ENCODE data around the gene CFAP45. TPM values are rescaled to one million over a fixed set of nuclear protein-coding genes. Genes with fewer than 3 reads are reported as not detected.

The CFAP45 gene
- total RNA-seq, 3 donors from 2014 or later (not counting 1 experiment from before 2014, with no cell fraction given): 1.3 to 5.0 (median 1.6) TPM

DNA sequence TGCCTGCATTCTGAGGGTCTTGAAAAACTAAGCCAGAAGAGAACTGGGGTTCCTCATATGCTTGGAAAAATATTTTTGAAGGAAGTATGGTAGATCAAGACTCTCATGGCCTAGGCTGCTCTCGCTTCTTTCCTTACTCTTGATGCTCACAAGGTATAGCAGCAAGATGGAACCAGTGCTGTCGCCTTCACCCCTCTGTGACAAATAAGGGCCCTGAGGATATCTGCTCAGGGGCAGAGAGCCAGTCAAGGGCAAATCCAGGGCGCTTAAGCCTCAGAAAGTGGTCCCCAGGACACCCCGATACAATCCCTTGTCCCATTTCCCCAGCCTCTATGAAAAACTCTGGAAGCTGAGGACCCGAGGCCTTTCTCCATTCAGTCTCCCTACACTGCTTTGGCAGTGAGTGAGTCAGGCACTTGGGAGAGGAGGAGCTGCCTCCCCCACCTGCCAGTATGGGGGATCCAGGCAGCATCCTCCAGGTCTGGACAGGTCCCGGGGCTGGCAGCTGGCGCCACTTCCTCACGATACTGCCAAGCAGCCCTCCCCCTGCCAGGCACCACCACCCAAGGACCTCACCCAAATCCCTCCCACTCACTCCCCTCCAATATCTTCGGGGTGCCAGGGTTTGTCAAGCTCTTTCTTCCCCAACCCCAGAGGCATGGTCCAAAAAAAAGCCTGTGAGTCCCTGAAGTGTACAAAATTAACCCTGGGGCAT, 44.1 kb upstream of the CFAP45 start:
- H3K27ac Mint-ChIP-seq: no peak overlapping the region
- Histone ChIP-seq H3K27me3 (ENCODE audit: control insufficient read depth, insufficient read depth, low read length) (peaks cover 18% of the 10 kb centered on the region), H3K9me3 (ENCODE audit: control insufficient read depth, insufficient read depth, low read length) (no peaks in the 10 kb centered on the region), H3K36me3 (ENCODE audit: control insufficient read depth, insufficient read depth, low read length) (no peaks in the 10 kb centered on the region), H3K4me1 (ENCODE audit: control insufficient read depth, insufficient read depth, low read length) (peaks cover 6% of the 10 kb centered on the region), H3K27ac (ENCODE audit: low read length) (no peak overlapping the region), H3K4me3 (ENCODE audit: low read length) (no peak overlapping the region)
- no peaks in the 10 kb centered on the region for H3K36me3 Mint-ChIP-seq
- TF ChIP-seq, protein P1, sequence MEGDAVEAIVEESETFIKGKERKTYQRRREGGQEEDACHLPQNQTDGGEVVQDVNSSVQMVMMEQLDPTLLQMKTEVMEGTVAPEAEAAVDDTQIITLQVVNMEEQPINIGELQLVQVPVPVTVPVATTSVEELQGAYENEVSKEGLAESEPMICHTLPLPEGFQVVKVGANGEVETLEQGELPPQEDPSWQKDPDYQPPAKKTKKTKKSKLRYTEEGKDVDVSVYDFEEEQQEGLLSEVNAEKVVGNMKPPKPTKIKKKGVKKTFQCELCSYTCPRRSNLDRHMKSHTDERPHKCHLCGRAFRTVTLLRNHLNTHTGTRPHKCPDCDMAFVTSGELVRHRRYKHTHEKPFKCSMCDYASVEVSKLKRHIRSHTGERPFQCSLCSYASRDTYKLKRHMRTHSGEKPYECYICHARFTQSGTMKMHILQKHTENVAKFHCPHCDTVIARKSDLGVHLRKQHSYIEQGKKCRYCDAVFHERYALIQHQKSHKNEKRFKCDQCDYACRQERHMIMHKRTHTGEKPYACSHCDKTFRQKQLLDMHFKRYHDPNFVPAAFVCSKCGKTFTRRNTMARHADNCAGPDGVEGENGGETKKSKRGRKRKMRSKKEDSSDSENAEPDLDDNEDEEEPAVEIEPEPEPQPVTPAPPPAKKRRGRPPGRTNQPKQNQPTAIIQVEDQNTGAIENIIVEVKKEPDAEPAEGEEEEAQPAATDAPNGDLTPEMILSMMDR (IDR thresholded peaks at IDR 0.05): no peak
- H3K27me3 Mint-ChIP-seq (ENCODE audit: low read depth in 2 of 2): peaks cover 42 to 48% of the 10 kb centered on the region in 2 donors
- ATAC-seq: no peak
- WGBS (ENCODE audit: insufficient coverage): 75% methylated on average over 9 of the region's 9 CpGs
- intact Hi-C loops (cut with micrococcal nuclease): no loop called here
- DNase-seq: no peak
- no peak overlapping the region for H3K4me3 Mint-ChIP-seq
- no peaks in the 10 kb centered on the region for H3K9me3 Mint-ChIP-seq
- peaks cover 7 to 15% of the 10 kb centered on the region in 2 donors for H3K4me1 Mint-ChIP-seq

DNA sequence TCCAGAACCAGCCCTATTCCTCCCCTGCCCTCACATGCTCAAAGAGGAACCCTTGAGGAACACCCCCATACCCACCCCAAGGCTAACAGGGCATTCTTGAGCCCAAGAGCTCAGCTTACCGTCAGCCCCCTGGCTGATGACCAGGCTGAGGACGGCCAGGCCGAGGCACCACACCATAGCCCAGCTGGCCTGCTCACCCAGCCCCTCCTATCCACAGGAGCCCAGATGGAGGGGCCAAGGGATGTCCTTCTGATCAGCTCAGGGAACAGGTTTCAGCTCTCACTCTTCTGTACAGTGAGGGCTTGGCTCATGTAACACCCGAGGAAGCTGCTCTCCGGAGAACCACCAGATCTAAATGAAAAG, 43.3 kb upstream of the CFAP45 start:
- Histone ChIP-seq H3K27me3 (ENCODE audit: control insufficient read depth, insufficient read depth, low read length) (peaks cover 18% of the 10 kb centered on the region), H3K9me3 (ENCODE audit: control insufficient read depth, insufficient read depth, low read length) (no peaks in the 10 kb centered on the region), H3K36me3 (ENCODE audit: control insufficient read depth, insufficient read depth, low read length) (no peaks in the 10 kb centered on the region), H3K4me1 (ENCODE audit: control insufficient read depth, insufficient read depth, low read length) (peaks cover 6% of the 10 kb centered on the region), H3K27ac (ENCODE audit: low read length) (no peak overlapping the region), H3K4me3 (ENCODE audit: low read length) (no peak overlapping the region)
- H3K9me3 Mint-ChIP-seq: no peaks in the 10 kb centered on the region
- intact Hi-C loops (cut with micrococcal nuclease): no loop called here
- no peak overlapping the region for H3K4me3 Mint-ChIP-seq
- no peak for DNase-seq
- TF ChIP-seq, protein P1 (IDR thresholded peaks at IDR 0.05): no peak
- WGBS (ENCODE audit: insufficient coverage): 94% methylated on average over 5 of the region's 5 CpGs
- H3K36me3 Mint-ChIP-seq: no peaks in the 10 kb centered on the region
- H3K4me1 Mint-ChIP-seq: peaks cover 7 to 15% of the 10 kb centered on the region in 2 donors
- peaks cover 43 to 45% of the 10 kb centered on the region in 2 donors for H3K27me3 Mint-ChIP-seq (ENCODE audit: low read depth in 2 of 2)
- ATAC-seq: no peak
- H3K27ac Mint-ChIP-seq: no peak overlapping the region

DNA sequence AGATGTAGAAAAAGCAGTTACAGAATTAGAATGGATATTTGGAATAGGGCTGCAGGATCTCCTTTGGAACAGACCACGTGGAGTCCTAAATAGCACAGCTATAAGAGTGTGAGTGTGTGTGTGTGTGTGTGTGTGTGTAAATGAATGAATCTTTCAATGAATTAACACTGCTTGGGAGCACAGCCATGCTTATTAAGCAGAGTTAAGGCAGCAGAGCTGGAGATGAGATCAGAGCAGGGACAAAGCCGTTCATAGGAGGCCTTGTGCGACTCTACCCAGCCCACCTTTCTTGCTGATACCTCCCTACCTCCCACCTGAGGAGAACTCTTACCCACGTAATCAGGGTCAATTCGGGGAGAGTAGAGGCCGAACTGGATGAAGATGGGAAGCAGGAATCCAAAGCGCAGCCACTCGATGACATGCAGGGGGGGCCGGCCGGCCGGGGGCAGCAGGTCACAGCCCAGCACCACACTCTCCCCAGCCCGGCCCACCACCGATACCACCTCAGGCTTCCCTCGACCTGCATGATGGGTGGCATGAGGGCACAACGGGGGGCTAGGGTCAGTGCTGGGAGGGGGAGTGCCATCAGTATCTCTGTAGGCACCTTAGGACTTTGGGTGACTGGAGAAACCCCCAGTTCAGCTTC, 42.8 kb upstream of the CFAP45 start:
- H3K4me3 ChIP-seq (ENCODE audit: low read length): no peak overlapping the region
- TF ChIP-seq, protein P1 (IDR thresholded peaks at IDR 0.05): no peak
- Mint-ChIP-seq H3K4me3 (no peak overlapping the region), H3K36me3 (no peaks in the 10 kb centered on the region), H3K4me1 (peaks cover 7 to 15% of the 10 kb centered on the region in 2 donors), H3K27me3 (ENCODE audit: low read depth in 2 of 2) (peaks cover 40% of the 10 kb centered on the region in 2 donors), H3K9me3 (no peaks in the 10 kb centered on the region), H3K27ac (no peak overlapping the region)
- intact Hi-C loops (cut with micrococcal nuclease): no loop called here
- DNase-seq (no peak), ATAC-seq (no peak)
- no peaks in the 10 kb centered on the region for H3K9me3 ChIP-seq (ENCODE audit: control insufficient read depth, insufficient read depth, low read length)
- H3K27me3 ChIP-seq (ENCODE audit: control insufficient read depth, insufficient read depth, low read length): peaks cover 18% of the 10 kb centered on the region
- H3K4me1 ChIP-seq (ENCODE audit: control insufficient read depth, insufficient read depth, low read length): peaks cover 11% of the 10 kb centered on the region
- H3K36me3 ChIP-seq (ENCODE audit: control insufficient read depth, insufficient read depth, low read length): no peaks in the 10 kb centered on the region
- no peak overlapping the region for H3K27ac ChIP-seq (ENCODE audit: low read length)
- WGBS (ENCODE audit: insufficient coverage): 90% methylated on average over 13 of the region's 15 CpGs
